ENCODE data around the gene SENP2.

Gene SENP2

DNA sequence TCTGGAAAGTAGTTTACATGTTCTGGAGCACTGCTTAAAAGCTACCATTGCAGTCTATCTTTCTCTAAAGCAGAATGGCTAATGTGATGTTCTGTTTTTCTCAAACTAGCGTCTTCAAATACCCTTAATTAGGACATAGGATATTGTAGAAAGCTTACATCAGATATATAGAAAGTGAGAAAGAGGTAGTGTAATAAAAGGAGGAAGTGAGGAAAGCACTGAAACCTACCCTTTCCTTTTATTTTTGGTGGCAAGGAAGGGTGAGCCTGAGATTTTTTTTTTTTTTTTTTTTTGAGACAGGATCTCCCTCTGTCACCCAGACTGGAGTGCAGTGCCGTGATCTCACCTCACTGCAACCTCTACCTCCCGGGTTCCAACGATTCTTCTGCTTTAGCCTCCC lies 9.4 kb downstream of the SENP2 start:
- ATAC-seq: no peak
- TF ChIP-seq TOX (CRISPR knock-in tag; IDR thresholded peaks at IDR 0.05; ENCODE audit: borderline replicate concordance) (no peak), RARB (CRISPR knock-in tag; IDR thresholded peaks at IDR 0.05) (no peak), OSR1 (CRISPR knock-in tag; IDR thresholded peaks at IDR 0.05) (no peak), BACH2 (CRISPR knock-in tag; IDR thresholded peaks at IDR 0.05; ENCODE audit: borderline replicate concordance) (no peak), ZNF565 (CRISPR knock-in tag; conservative IDR thresholded peaks at IDR 0.05; ENCODE audit: low read depth) (no peak), TCF4 (CRISPR knock-in tag; IDR thresholded peaks at IDR 0.05; ENCODE audit: borderline replicate concordance) (no peak), ZFP30 (CRISPR knock-in tag; IDR thresholded peaks at IDR 0.05) (no peak), PPARA (CRISPR knock-in tag; IDR thresholded peaks at IDR 0.05; ENCODE audit: borderline replicate concordance) (no peak), ZFP3 (CRISPR knock-in tag; IDR thresholded peaks at IDR 0.05) (no peak), SNAI2 (CRISPR knock-in tag; IDR thresholded peaks at IDR 0.05) (no peak), GLIS3 (CRISPR knock-in tag; IDR thresholded peaks at IDR 0.05) (no peak), ZC3H10 (CRISPR knock-in tag; IDR thresholded peaks at IDR 0.05) (no peak), CSDC2 (CRISPR knock-in tag; IDR thresholded peaks at IDR 0.05) (no peak), ESRRG (CRISPR knock-in tag; IDR thresholded peaks at IDR 0.05) (no peak), ISL1 (CRISPR knock-in tag; IDR thresholded peaks at IDR 0.05) (no peak)
- TF ChIP-seq, protein P1, sequence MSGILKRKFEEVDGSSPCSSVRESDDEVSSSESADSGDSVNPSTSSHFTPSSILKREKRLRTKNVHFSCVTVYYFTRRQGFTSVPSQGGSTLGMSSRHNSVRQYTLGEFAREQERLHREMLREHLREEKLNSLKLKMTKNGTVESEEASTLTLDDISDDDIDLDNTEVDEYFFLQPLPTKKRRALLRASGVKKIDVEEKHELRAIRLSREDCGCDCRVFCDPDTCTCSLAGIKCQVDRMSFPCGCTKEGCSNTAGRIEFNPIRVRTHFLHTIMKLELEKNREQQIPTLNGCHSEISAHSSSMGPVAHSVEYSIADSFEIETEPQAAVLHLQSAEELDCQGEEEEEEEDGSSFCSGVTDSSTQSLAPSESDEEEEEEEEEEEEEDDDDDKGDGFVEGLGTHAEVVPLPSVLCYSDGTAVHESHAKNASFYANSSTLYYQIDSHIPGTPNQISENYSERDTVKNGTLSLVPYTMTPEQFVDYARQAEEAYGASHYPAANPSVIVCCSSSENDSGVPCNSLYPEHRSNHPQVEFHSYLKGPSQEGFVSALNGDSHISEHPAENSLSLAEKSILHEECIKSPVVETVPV (CRISPR knock-in tag; IDR thresholded peaks at IDR 0.05): no peak
- TF ChIP-seq, protein P2, sequence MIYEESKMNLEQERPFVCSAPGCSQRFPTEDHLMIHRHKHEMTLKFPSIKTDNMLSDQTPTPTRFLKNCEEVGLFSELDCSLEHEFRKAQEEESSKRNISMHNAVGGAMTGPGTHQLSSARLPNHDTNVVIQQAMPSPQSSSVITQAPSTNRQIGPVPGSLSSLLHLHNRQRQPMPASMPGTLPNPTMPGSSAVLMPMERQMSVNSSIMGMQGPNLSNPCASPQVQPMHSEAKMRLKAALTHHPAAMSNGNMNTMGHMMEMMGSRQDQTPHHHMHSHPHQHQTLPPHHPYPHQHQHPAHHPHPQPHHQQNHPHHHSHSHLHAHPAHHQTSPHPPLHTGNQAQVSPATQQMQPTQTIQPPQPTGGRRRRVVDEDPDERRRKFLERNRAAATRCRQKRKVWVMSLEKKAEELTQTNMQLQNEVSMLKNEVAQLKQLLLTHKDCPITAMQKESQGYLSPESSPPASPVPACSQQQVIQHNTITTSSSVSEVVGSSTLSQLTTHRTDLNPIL (CRISPR knock-in tag; IDR thresholded peaks at IDR 0.05; ENCODE audit: low read depth): no peak
- TF ChIP-seq, protein P3, sequence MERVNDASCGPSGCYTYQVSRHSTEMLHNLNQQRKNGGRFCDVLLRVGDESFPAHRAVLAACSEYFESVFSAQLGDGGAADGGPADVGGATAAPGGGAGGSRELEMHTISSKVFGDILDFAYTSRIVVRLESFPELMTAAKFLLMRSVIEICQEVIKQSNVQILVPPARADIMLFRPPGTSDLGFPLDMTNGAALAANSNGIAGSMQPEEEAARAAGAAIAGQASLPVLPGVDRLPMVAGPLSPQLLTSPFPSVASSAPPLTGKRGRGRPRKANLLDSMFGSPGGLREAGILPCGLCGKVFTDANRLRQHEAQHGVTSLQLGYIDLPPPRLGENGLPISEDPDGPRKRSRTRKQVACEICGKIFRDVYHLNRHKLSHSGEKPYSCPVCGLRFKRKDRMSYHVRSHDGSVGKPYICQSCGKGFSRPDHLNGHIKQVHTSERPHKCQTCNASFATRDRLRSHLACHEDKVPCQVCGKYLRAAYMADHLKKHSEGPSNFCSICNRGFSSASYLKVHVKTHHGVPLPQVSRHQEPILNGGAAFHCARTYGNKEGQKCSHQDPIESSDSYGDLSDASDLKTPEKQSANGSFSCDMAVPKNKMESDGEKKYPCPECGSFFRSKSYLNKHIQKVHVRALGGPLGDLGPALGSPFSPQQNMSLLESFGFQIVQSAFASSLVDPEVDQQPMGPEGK (CRISPR knock-in tag; IDR thresholded peaks at IDR 0.05; ENCODE audit: borderline replicate concordance): no peak
- TF ChIP-seq, protein P4, sequence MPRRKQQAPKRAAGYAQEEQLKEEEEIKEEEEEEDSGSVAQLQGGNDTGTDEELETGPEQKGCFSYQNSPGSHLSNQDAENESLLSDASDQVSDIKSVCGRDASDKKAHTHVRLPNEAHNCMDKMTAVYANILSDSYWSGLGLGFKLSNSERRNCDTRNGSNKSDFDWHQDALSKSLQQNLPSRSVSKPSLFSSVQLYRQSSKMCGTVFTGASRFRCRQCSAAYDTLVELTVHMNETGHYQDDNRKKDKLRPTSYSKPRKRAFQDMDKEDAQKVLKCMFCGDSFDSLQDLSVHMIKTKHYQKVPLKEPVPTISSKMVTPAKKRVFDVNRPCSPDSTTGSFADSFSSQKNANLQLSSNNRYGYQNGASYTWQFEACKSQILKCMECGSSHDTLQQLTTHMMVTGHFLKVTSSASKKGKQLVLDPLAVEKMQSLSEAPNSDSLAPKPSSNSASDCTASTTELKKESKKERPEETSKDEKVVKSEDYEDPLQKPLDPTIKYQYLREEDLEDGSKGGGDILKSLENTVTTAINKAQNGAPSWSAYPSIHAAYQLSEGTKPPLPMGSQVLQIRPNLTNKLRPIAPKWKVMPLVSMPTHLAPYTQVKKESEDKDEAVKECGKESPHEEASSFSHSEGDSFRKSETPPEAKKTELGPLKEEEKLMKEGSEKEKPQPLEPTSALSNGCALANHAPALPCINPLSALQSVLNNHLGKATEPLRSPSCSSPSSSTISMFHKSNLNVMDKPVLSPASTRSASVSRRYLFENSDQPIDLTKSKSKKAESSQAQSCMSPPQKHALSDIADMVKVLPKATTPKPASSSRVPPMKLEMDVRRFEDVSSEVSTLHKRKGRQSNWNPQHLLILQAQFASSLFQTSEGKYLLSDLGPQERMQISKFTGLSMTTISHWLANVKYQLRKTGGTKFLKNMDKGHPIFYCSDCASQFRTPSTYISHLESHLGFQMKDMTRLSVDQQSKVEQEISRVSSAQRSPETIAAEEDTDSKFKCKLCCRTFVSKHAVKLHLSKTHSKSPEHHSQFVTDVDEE (CRISPR knock-in tag; IDR thresholded peaks at IDR 0.05): no peak

DNA sequence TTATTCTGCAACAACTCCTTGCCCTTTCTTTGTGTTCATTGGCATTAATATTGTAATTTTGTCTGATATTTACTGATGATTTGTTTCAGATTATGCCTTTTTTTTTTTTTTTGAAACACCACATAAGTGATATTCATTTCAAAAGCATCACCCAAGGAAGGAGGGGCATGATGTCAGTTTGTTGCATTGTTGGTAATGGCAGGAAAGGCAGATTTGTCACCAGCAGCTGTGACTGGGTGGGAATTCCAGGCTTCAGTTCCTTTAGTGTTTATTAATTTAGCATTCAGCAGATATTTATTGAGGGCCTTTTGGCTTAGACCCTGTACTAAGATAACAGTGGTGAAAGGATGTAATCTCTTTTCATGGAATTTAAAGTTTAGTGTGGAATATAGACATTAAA lies 19.5 kb downstream of the SENP2 start:
- no peak for ATAC-seq
- TF ChIP-seq ARNTL (CRISPR knock-in tag; IDR thresholded peaks at IDR 0.05; ENCODE audit: borderline replicate concordance, low read depth) (no peak), OSR1 (CRISPR knock-in tag; IDR thresholded peaks at IDR 0.05) (no peak), PPARA (CRISPR knock-in tag; IDR thresholded peaks at IDR 0.05; ENCODE audit: borderline replicate concordance) (no peak), ZNF565 (CRISPR knock-in tag; conservative IDR thresholded peaks at IDR 0.05; ENCODE audit: low read depth) (no peak), GLIS3 (CRISPR knock-in tag; IDR thresholded peaks at IDR 0.05) (no peak), ZFP3 (CRISPR knock-in tag; IDR thresholded peaks at IDR 0.05) (no peak), SNAI2 (CRISPR knock-in tag; IDR thresholded peaks at IDR 0.05) (no peak), TOX (CRISPR knock-in tag; IDR thresholded peaks at IDR 0.05; ENCODE audit: borderline replicate concordance) (no peak), ZNF70 (CRISPR knock-in tag; IDR thresholded peaks at IDR 0.05) (no peak), BACH2 (CRISPR knock-in tag; IDR thresholded peaks at IDR 0.05; ENCODE audit: borderline replicate concordance) (no peak)
- TF ChIP-seq, protein P4 (CRISPR knock-in tag; IDR thresholded peaks at IDR 0.05): no peak
- TF ChIP-seq, protein P1 (CRISPR knock-in tag; IDR thresholded peaks at IDR 0.05): no peak
- TF ChIP-seq, protein P3 (CRISPR knock-in tag; IDR thresholded peaks at IDR 0.05; ENCODE audit: borderline replicate concordance): no peak
- TF ChIP-seq, protein P5, sequence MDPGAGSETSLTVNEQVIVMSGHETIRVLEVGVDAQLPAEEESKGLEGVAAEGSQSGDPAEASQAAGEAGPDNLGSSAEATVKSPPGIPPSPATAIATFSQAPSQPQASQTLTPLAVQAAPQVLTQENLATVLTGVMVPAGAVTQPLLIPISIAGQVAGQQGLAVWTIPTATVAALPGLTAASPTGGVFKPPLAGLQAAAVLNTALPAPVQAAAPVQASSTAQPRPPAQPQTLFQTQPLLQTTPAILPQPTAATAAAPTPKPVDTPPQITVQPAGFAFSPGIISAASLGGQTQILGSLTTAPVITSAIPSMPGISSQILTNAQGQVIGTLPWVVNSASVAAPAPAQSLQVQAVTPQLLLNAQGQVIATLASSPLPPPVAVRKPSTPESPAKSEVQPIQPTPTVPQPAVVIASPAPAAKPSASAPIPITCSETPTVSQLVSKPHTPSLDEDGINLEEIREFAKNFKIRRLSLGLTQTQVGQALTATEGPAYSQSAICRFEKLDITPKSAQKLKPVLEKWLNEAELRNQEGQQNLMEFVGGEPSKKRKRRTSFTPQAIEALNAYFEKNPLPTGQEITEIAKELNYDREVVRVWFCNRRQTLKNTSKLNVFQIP (CRISPR knock-in tag; IDR thresholded peaks at IDR 0.05; ENCODE audit: borderline replicate concordance, low read depth): no peak
